A549 (cell line): ENCODE measurements around the gene BARX1. TPM values are rescaled to one million over a fixed set of nuclear protein-coding genes. Genes with fewer than 3 reads are reported as not detected.

Experiments
- ATAC-seq, 2 experiments: fragments of 200-7000 bp in 1 of 2; fragments of >200 bp in 1 of 2; cut with Nextera tagmentation in 1 of 2; cut with Tn5 transposase in 1 of 2; 3 replicates each; pipeline versions ENCODE4 v1.8.0 to v1.9.1; 2018 to 2020; ENCODE audit warnings: mild to moderate bottlenecking in 1 of 2, moderate library complexity in 1 of 2
- CTCF ChIA-PET: fragments of 300-600 bp; sonication (Branson Sonifier 250); formaldehyde crosslinking; extraction: SDS; loops from one replicate; lab custom pipeline; 2021; ENCODE audit warnings: antibody characterized with exemption, inconsistent platforms; lab: Yijun Ruan, JAX
- POLR2A ChIA-PET: fragments of 350-600 bp; formaldehyde crosslinking; extraction: SDS; loops from one replicate; lab custom pipeline; 2021; ENCODE audit warnings: antibody characterized with exemption, inconsistent platforms; lab: Yijun Ruan, JAX
- DNase-seq, 2 experiments: peaks; one replicate each; pipeline versions ENCODE4 v3.0.0 to v3.0.0-alpha.2; 2011 to 2016; ENCODE audit warnings: low read depth in 1 of 2, low spot score in 1 of 2
- FAIRE-seq: peaks from 2 replicates; lab custom pipeline; 2011; peaks lifted over from hg19 to GRCh38; lab: Jason Lieb, UNC
- H3K27ac ChIP-seq, 2 experiments: fragments of >200 bp; sonication (Bioruptor Twin); formaldehyde crosslinking; 3 replicates each; pipeline ENCODE4 v1.5.1; 2016 to 2017
- H3K4me1 ChIP-seq: fragments of >200 bp; sonication (Bioruptor Twin); formaldehyde crosslinking; 3 replicates; pipeline ENCODE4 v1.6.1; 2016
- H3K4me2 ChIP-seq: fragments of >200 bp; sonication (Bioruptor Twin); formaldehyde crosslinking; 3 replicates; pipeline ENCODE4 v1.6.1; 2016
- H3K4me3 ChIP-seq: fragments of >200 bp; sonication (Bioruptor Twin); formaldehyde crosslinking; 3 replicates; pipeline ENCODE4 v1.5.1; 2016
- H3K9me3 ChIP-seq: fragments of >200 bp; sonication (Bioruptor Twin); formaldehyde crosslinking; 3 replicates; pipeline ENCODE4 v1.6.1; 2016
- EHMT2 ChIP-seq: fragments of 200-600 bp; sonication (generic); IDR thresholded peaks from 2 replicates; pipeline ENCODE4 v1.6.1; 2016; ENCODE audit warnings: antibody characterized with exemption, low read depth, mild to moderate bottlenecking, moderate library complexity
- ESRRA ChIP-seq: fragments of 150-350 bp; IDR thresholded peaks from 2 replicates; pipeline ENCODE4 v1.6.1; 2014; ENCODE audit warnings: mild to moderate bottlenecking, low read length, borderline replicate concordance
- GATA3 ChIP-seq: IDR thresholded peaks from 2 replicates; pipeline ENCODE4 v1.6.1; 2012; ENCODE audit warnings: borderline replicate concordance
- HDAC2 ChIP-seq: fragments of 200-600 bp; sonication (generic); IDR thresholded peaks from 2 replicates; pipeline ENCODE4 v1.6.1; 2016
- HOXA7 ChIP-seq: fragments of 250-450 bp; sonication (Bioruptor Pico); IDR thresholded peaks from 2 replicates; pipeline ENCODE4 v1.5.0; 2020; ENCODE audit warnings: mild to moderate bottlenecking, moderate library complexity
- HOXB13 ChIP-seq: fragments of 250-450 bp; sonication (Bioruptor Pico); IDR thresholded peaks from 2 replicates; pipeline ENCODE4 v1.5.0; 2020; ENCODE audit warnings: low read depth, mild to moderate bottlenecking, moderate library complexity
- JUNB ChIP-seq: fragments of >200 bp; sonication (Bioruptor Twin); formaldehyde crosslinking; IDR thresholded peaks from 2 replicates; pipeline ENCODE4 v1.6.1; 2016
- KDM1A ChIP-seq: fragments of 200-600 bp; sonication (generic); IDR thresholded peaks from 2 replicates; pipeline ENCODE4 v1.6.1; 2016; ENCODE audit warnings: low read depth, mild to moderate bottlenecking
- NFE2L2 ChIP-seq: fragments of 150-350 bp; conservative IDR thresholded peaks from 2 replicates; pipeline ENCODE4 v1.6.1; 2014; ENCODE audit warnings: low read length
- PHF8 ChIP-seq: fragments of 200-600 bp; sonication (generic); IDR thresholded peaks from 2 replicates; pipeline ENCODE4 v1.6.1; 2016; ENCODE audit warnings: low read depth, mild to moderate bottlenecking, antibody characterized with exemption, moderate library complexity, borderline replicate concordance
- RAD21 ChIP-seq, 2 experiments: fragments of >200 bp in 1 of 2; sonication (Bioruptor Twin) in 1 of 2; formaldehyde crosslinking in 1 of 2; IDR thresholded peaks in 1 of 2; conservative IDR thresholded peaks in 1 of 2; 2 replicates in 1 of 2; 3 replicates in 1 of 2; pipeline ENCODE4 v1.6.1; 2012 to 2018; ENCODE audit warnings: inconsistent platforms in 1 of 2
- RCOR1 ChIP-seq: fragments of 150-350 bp; IDR thresholded peaks from 2 replicates; pipeline ENCODE4 v1.6.1; 2014; ENCODE audit warnings: antibody characterized with exemption, low read length, low read depth
- ZFP36 ChIP-seq: fragments of 450-650 bp; IDR thresholded peaks from 2 replicates; pipeline ENCODE4 v1.6.1; 2014; ENCODE audit warnings: borderline replicate concordance; ENCODE audit not compliant: partially characterized antibody
- ZNF302 ChIP-seq: fragments of 250-450 bp; sonication (Bioruptor Pico); IDR thresholded peaks from 2 replicates; pipeline ENCODE4 v1.9.0; 2021; ENCODE audit warnings: inconsistent platforms, mild to moderate bottlenecking, moderate library complexity
- ZSCAN20 ChIP-seq: fragments of 250-450 bp; sonication (Bioruptor Pico); IDR thresholded peaks from 2 replicates; pipeline ENCODE4 v1.8.0; 2022; ENCODE audit warnings: mild to moderate bottlenecking, moderate library complexity
- WGBS: methylation state at CpG from one replicate; pipeline ENCODE4 v1.1.6; 2017; ENCODE audit errors: missing lambda C conversion rate; 5-methylcytosine and 5-hydroxymethylcytosine counted together
- polyA plus RNA-seq, 4 experiments: library from polyadenylated mRNA; depleted of rRNA in 3 of 4; stranded (reverse); fragments of >200 nt; fragmentation: RNase III in 1 of 4; extraction: RNeasy Plus Mini Kit Qiagen cat#74134 plus additional on column Dnase treatment in 1 of 4; gene quantifications; 2 replicates in 3 of 4; 3 replicates in 1 of 4; pipeline ENCODE4 v1.2.3, GENCODE V29; 2011 to 2017
- TF ChIP-seq, protein P1 (sequence below): fragments of 250-450 bp; sonication (Bioruptor Pico); IDR thresholded peaks from 2 replicates; pipeline ENCODE4 v1.5.0; 2021; ENCODE audit warnings: mild to moderate bottlenecking, moderate library complexity, borderline replicate concordance
- TF ChIP-seq, protein P2 (sequence below): IDR thresholded peaks from 2 replicates; pipeline ENCODE4 v1.6.1; 2012
- TF ChIP-seq, protein P3 (sequence below): fragments of >200 bp; sonication (Bioruptor Twin); formaldehyde crosslinking; IDR thresholded peaks from 3 replicates; pipeline ENCODE4 v1.5.1; 2016

The BARX1 gene
- polyA plus RNA-seq, 2 of the 4 experiments (the other 2 are of a cell fraction) = 3.5 to 7.3 TPM

DNA sequence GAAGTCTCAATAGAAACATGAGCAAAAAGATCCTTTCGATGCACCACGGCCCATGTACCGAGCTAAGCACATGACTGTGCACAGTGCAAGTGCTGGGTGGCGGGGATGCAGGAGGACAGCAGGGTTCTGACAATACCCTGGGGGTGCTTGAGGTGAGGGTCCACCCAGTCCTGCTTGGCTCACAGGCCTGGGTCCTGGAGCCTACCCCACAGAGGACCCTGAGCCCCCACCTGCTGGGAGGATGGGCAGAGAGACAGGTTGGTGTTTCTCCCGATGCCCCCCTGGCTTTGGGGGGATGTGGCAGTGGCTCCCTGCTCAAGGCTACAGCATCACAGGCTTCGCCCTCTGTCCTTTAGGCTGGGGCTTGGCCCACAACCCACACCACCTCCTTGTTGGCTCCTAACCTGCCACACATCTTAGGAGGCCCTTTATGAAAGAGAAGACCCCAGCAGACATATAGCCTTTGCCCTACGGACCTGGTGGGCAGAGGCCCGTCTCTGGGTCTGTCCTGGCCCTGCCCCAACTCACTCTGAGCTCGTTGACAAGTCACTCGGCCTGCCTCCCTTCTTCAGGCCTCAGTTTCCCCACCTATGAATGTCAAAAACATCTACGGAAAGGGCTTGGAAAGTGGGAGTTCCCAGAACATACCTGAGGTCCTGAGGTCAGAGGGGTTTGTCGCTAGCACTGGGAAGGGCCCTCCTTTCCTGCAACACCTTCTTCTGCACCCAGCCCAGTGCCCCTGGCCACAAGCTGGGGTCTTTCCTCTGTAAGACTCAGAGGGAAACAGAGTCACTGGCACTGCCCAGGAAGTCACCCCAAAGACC is 50.3 kb downstream of the BARX1 start (continued):
- TF ChIP-seq HOXB13 (CRISPR knock-in tag) = no peak
- TF ChIP-seq, protein P1, sequence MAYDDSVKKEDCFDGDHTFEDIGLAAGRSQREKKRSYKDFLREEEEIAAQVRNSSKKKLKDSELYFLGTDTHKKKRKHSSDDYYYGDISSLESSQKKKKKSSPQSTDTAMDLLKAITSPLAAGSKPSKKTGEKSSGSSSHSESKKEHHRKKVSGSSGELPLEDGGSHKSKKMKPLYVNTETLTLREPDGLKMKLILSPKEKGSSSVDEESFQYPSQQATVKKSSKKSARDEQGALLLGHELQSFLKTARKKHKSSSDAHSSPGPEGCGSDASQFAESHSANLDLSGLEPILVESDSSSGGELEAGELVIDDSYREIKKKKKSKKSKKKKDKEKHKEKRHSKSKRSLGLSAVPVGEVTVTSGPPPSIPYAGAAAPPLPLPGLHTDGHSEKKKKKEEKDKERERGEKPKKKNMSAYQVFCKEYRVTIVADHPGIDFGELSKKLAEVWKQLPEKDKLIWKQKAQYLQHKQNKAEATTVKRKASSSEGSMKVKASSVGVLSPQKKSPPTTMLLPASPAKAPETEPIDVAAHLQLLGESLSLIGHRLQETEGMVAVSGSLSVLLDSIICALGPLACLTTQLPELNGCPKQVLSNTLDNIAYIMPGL (CRISPR knock-in tag) = no peak
- no peak for TF ChIP-seq KDM1A
- TF ChIP-seq, protein P2, sequence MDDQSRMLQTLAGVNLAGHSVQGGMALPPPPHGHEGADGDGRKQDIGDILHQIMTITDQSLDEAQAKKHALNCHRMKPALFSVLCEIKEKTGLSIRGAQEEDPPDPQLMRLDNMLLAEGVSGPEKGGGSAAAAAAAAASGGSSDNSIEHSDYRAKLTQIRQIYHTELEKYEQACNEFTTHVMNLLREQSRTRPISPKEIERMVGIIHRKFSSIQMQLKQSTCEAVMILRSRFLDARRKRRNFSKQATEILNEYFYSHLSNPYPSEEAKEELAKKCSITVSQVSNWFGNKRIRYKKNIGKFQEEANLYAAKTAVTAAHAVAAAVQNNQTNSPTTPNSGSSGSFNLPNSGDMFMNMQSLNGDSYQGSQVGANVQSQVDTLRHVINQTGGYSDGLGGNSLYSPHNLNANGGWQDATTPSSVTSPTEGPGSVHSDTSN = no peak

DNA sequence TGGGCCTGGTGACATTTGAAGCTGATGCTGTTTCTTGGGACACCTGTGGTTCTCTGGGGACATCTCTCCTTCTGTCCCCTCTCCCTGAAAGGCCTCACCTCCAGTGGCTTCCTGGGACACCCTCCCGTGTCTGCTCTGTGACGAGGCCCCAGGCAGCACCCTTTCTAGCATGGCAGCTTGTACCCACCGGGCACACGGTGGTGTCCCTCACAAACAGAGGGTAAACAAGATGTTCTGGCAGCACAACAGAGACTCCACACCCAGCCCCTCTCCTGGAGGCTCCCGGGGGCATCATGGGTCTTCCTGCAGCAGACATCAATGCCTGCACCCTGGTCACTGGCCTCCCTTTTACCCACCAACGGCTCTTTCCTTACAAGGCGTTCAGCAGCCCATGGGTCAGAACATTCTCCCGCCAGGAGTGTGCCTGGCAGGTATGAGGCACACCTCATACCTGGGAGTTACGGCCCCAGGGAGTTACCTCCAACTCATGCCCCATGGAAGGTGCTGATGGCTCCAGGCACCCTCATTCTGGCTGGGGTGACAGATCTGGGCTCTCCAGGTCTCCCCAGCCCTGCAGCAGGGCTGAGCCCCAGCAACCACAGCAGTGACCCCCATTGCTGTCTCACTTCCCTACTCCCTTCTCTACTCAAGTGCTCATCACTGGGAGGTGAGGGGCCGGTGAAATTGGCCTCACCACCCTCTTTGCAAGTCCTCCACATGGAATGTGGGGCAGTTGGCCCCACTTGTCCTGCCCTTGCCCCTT is 51.1 kb downstream of the BARX1 start:
- DNase-seq (no peak), ATAC-seq (no peak), FAIRE-seq (no peak)
- Histone ChIP-seq H3K9me3 (no peaks in the 10 kb centered on the region), H3K4me1 (no peaks in the 10 kb centered on the region), H3K4me3 (no peak overlapping the region), H3K27ac (no peak overlapping the region), H3K4me2 (no peak overlapping the region)
- POLR2A ChIA-PET = no interaction called here
- TF ChIP-seq PHF8 (no peak), ZNF302 (CRISPR knock-in tag) (no peak), RCOR1 (no peak), ZSCAN20 (CRISPR knock-in tag) (no peak), ESRRA (no peak), RAD21 (conservative IDR thresholded peaks at IDR 0.05 in 1 of 2, IDR thresholded peaks at IDR 0.05 in 1 of 2) (no peak), JUNB (no peak), EHMT2 (no peak), NFE2L2 (no peak), GATA3 (no peak), HDAC2 (no peak), HOXA7 (CRISPR knock-in tag) (no peak), ZFP36 (no peak)
- TF ChIP-seq, protein P3, sequence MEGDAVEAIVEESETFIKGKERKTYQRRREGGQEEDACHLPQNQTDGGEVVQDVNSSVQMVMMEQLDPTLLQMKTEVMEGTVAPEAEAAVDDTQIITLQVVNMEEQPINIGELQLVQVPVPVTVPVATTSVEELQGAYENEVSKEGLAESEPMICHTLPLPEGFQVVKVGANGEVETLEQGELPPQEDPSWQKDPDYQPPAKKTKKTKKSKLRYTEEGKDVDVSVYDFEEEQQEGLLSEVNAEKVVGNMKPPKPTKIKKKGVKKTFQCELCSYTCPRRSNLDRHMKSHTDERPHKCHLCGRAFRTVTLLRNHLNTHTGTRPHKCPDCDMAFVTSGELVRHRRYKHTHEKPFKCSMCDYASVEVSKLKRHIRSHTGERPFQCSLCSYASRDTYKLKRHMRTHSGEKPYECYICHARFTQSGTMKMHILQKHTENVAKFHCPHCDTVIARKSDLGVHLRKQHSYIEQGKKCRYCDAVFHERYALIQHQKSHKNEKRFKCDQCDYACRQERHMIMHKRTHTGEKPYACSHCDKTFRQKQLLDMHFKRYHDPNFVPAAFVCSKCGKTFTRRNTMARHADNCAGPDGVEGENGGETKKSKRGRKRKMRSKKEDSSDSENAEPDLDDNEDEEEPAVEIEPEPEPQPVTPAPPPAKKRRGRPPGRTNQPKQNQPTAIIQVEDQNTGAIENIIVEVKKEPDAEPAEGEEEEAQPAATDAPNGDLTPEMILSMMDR = no peak
- 28% methylated on average over 9 of the region's 10 CpGs for WGBS
- CTCF ChIA-PET = interaction anchor here (1.0 to 1.9 kb wide), 3 partner anchors 10 to 78 kb away, joined by 3 to 5 read pairs (median 4); no protein-coding TSS in a partner anchor
